H9 (cell line): ENCODE measurements around the gene FAT1. TPM values are rescaled to one million over a fixed set of nuclear protein-coding genes. Genes with fewer than 3 reads are reported as not detected.

ENCODE experiments used
- DNase-seq: peaks from one replicate; pipeline ENCODE4 v3.0.0-alpha.2; 2017
- H2AFZ ChIP-seq: one replicate; pipeline ENCODE4 v1.6.1; 2013; ENCODE audit warnings: mild to moderate bottlenecking, low read length, control low read depth, moderate library complexity
- H2AK5ac ChIP-seq: 2 replicates; pipeline ENCODE4 v1.6.1; 2013; ENCODE audit warnings: low read length, control low read depth, mixed read lengths; ENCODE audit not compliant: insufficient read length
- H2BK120ac ChIP-seq: one replicate; pipeline ENCODE4 v1.6.1; 2013; ENCODE audit warnings: low read depth, mild to moderate bottlenecking, low read length, control low read depth, inconsistent platforms; ENCODE audit not compliant: poor library complexity, severe bottlenecking
- H2BK12ac ChIP-seq: 2 replicates; pipeline ENCODE4 v1.6.1; 2013; ENCODE audit warnings: low read length, control low read depth, mixed read lengths, low read depth; ENCODE audit not compliant: insufficient read length
- H2BK15ac ChIP-seq: 2 replicates; pipeline ENCODE4 v1.6.1; 2013; ENCODE audit warnings: low read depth, low read length, control low read depth
- H2BK20ac ChIP-seq: one replicate; pipeline ENCODE4 v1.6.1; 2013; ENCODE audit warnings: low read depth, mild to moderate bottlenecking, low read length, control low read depth, inconsistent platforms; ENCODE audit not compliant: poor library complexity, severe bottlenecking
- H2BK5ac ChIP-seq: 2 replicates; pipeline ENCODE4 v1.6.1; 2013; ENCODE audit warnings: low read length, control low read depth, mixed read lengths; ENCODE audit not compliant: insufficient read length
- H3K14ac ChIP-seq: 2 replicates; pipeline ENCODE4 v1.6.1; 2013; ENCODE audit warnings: low read length, control low read depth; ENCODE audit not compliant: insufficient read depth
- H3K18ac ChIP-seq: 2 replicates; pipeline ENCODE4 v1.6.1; 2013; ENCODE audit warnings: low read depth, mild to moderate bottlenecking, mixed read lengths, low read length, control low read depth; ENCODE audit not compliant: insufficient read length
- H3K23ac ChIP-seq: 2 replicates; pipeline ENCODE4 v1.6.1; 2013; ENCODE audit warnings: low read length, control low read depth, mixed read lengths, low read depth; ENCODE audit not compliant: insufficient read length
- H3K23me2 ChIP-seq: 2 replicates; pipeline ENCODE4 v1.6.1; 2013; ENCODE audit warnings: low read depth, mild to moderate bottlenecking, mixed read lengths, low read length, control low read depth; ENCODE audit not compliant: insufficient read length, poor library complexity, severe bottlenecking
- H3K27ac ChIP-seq: 2 replicates; pipeline ENCODE4 v1.5.1; 2013; ENCODE audit warnings: low read length, control low read depth, mixed read lengths, low read depth; ENCODE audit not compliant: insufficient read length
- H3K27me3 ChIP-seq: 2 replicates; pipeline ENCODE4 v1.6.1; 2013; ENCODE audit warnings: low read length, control low read depth, inconsistent platforms; ENCODE audit not compliant: insufficient read depth
- H3K4ac ChIP-seq: 2 replicates; pipeline ENCODE4 v1.6.1; 2013; ENCODE audit warnings: low read depth, mild to moderate bottlenecking, control low read depth, inconsistent platforms, low read length, moderate library complexity
- H3K4me1 ChIP-seq: 2 replicates; pipeline ENCODE4 v1.6.1; 2013; ENCODE audit warnings: low read length, control low read depth, inconsistent platforms; ENCODE audit not compliant: insufficient read depth
- H3K4me2 ChIP-seq: 2 replicates; pipeline ENCODE4 v1.6.1; 2013; ENCODE audit warnings: low read length, control low read depth, mixed read lengths; ENCODE audit not compliant: insufficient read length, insufficient read depth
- H3K56ac ChIP-seq: 2 replicates; pipeline ENCODE4 v1.6.1; 2013; ENCODE audit warnings: low read depth, mild to moderate bottlenecking, mixed read lengths, low read length, control low read depth; ENCODE audit not compliant: insufficient read length
- H3K79me1 ChIP-seq: 2 replicates; pipeline ENCODE4 v1.6.1; 2013; ENCODE audit warnings: low read depth, mild to moderate bottlenecking, moderate library complexity, low read length, control low read depth, inconsistent platforms; ENCODE audit not compliant: insufficient read depth, poor library complexity, severe bottlenecking
- H3K79me2 ChIP-seq: 2 replicates; pipeline ENCODE4 v1.6.1; 2013; ENCODE audit warnings: low read length, control low read depth, inconsistent platforms; ENCODE audit not compliant: insufficient read depth
- H3K9ac ChIP-seq: 2 replicates; pipeline ENCODE4 v1.6.1; 2013; ENCODE audit warnings: low read length, control low read depth, mixed read lengths; ENCODE audit not compliant: insufficient read length; ENCODE audit errors: extremely low read depth
- H3K9me3 ChIP-seq: one replicate; pipeline ENCODE4 v1.6.1; 2013; ENCODE audit warnings: low read depth, low read length, inconsistent platforms; ENCODE audit not compliant: control insufficient read depth
- H3T11ph ChIP-seq: one replicate; pipeline ENCODE4 v1.6.1; 2013; ENCODE audit warnings: mild to moderate bottlenecking, low read length, control low read depth, inconsistent platforms
- H4K20me1 ChIP-seq: one replicate; pipeline ENCODE4 v1.6.1; 2013; ENCODE audit not compliant: control insufficient read depth, insufficient read length, insufficient read depth
- H4K5ac ChIP-seq: 2 replicates; pipeline ENCODE4 v1.6.1; 2013; ENCODE audit warnings: low read depth, mild to moderate bottlenecking, mixed read lengths, low read length, control low read depth; ENCODE audit not compliant: insufficient read length
- H4K8ac ChIP-seq: replicated peaks from 2 replicates; pipeline ENCODE4 v1.6.1; 2013; ENCODE audit warnings: low read length, control low read depth, mixed read lengths, low read depth; ENCODE audit not compliant: insufficient read length
- H4K91ac ChIP-seq: 2 replicates; pipeline ENCODE4 v1.6.1; 2013; ENCODE audit warnings: low read depth, mild to moderate bottlenecking, moderate library complexity, mixed read lengths, low read length, control low read depth; ENCODE audit not compliant: insufficient read length
- H3K27ac Mint-ChIP-seq, 3 experiments: 2 replicates in 2 of 3; 3 replicates in 1 of 3; pipeline ENCODE4 v1.8.0; 2020 to 2021; ENCODE audit warnings: mixed read lengths in 3 of 3, mild to moderate bottlenecking in 1 of 3, moderate library complexity in 1 of 3
- H3K27me3 Mint-ChIP-seq: 2 replicates; pipeline ENCODE4 v1.8.0; 2021; ENCODE audit warnings: low read depth, mild to moderate bottlenecking, moderate library complexity, mixed read lengths
- H3K36me3 Mint-ChIP-seq, 3 experiments: 2 replicates in 2 of 3; 3 replicates in 1 of 3; pipeline ENCODE4 v1.8.0; 2020 to 2021; ENCODE audit warnings: low read depth in 3 of 3, mixed read lengths in 3 of 3; ENCODE audit not compliant: insufficient read depth in 1 of 3
- H3K4me1 Mint-ChIP-seq, 2 experiments: 2 replicates each; pipeline ENCODE4 v1.8.0; 2020; ENCODE audit warnings: mixed read lengths in 2 of 2
- H3K4me3 Mint-ChIP-seq, 2 experiments: 2 replicates in 1 of 2; 3 replicates in 1 of 2; pipeline ENCODE4 v1.8.0; 2020 to 2021; ENCODE audit warnings: mild to moderate bottlenecking in 2 of 2, mixed read lengths in 2 of 2, moderate library complexity in 1 of 2
- H3K9me3 Mint-ChIP-seq, 2 experiments: 2 replicates in 1 of 2; 3 replicates in 1 of 2; pipeline ENCODE4 v1.8.0; 2020; ENCODE audit warnings: mild to moderate bottlenecking in 2 of 2, mixed read lengths in 2 of 2, moderate library complexity in 1 of 2
- CTCF ChIP-seq: fragments of 200-600 bp; sonication (generic); conservative IDR thresholded peaks from 3 replicates; pipeline ENCODE4 v1.8.0; 2021; ENCODE audit warnings: antibody characterized with exemption, mild to moderate bottlenecking
- WGBS: extraction: QIAGEN DNeasy Blood & Tissue Kit; methylation state at CpG from one replicate; pipeline ENCODE4 v1.1.7; 2013; ENCODE audit warnings: missing lambda C conversion rate, low lambda C conversion rate, mixed read lengths; ENCODE audit not compliant: insufficient read length; ENCODE audit errors: extremely low coverage; 5-methylcytosine and 5-hydroxymethylcytosine counted together
- total RNA-seq: library from RNA; stranded (reverse); gene quantifications from 2 replicates; pipeline ENCODE4 v1.2.1, GENCODE V29; 2021

The FAT1 gene
- total RNA-seq, 1 experiment from 2014 or later, result 173 TPM

- no peaks in the 10 kb centered on the region for H3K27me3 ChIP-seq
- H3K27ac ChIP-seq, result no peak overlapping the region
- H3K9ac ChIP-seq, result no peak overlapping the region
- no peaks in the 10 kb centered on the region for H4K20me1 ChIP-seq
- no peak overlapping the region for H3K4me3 Mint-ChIP-seq
- H3K23ac ChIP-seq, result no peak overlapping the region
- H3K14ac ChIP-seq, result no peak overlapping the region
- no peak overlapping the region for H2BK12ac ChIP-seq
- H3K4ac ChIP-seq, result no peak overlapping the region
- H3K23me2 ChIP-seq, result no peaks in the 10 kb centered on the region
- H4K8ac ChIP-seq, result no peak overlapping the region
- no peak overlapping the region for H2AK5ac ChIP-seq
- H2AFZ ChIP-seq, result no peak overlapping the region
- H3K27ac Mint-ChIP-seq, result peak overlapping the region in 2 of 3 experiments; percentile 90 to 95; a peak in 4 of 7 replicates
- H2BK20ac ChIP-seq, result no peak overlapping the region
- no peak overlapping the region for H4K91ac ChIP-seq
- no peak overlapping the region for H3T11ph ChIP-seq
- no peak overlapping the region for H2BK5ac ChIP-seq
- H3K18ac ChIP-seq, result no peak overlapping the region
- TF ChIP-seq CTCF, result no peak
- H3K79me2 ChIP-seq, result peaks cover 27% of the 10 kb centered on the region; the same call in 1 of the 2 replicates
- no peak overlapping the region for H3K4me2 ChIP-seq
- no peaks in the 10 kb centered on the region; a peak in 2 of 5 replicates for H3K9me3 Mint-ChIP-seq
- no CpG with 5 or more reads among the region's 16 CpGs for WGBS
- H3K36me3 Mint-ChIP-seq, result peaks cover 24 to 66% (median 54%) of the 10 kb centered on the region in 3 experiments
- H3K4me1 ChIP-seq, result peaks cover 9% of the 10 kb centered on the region
- H2BK120ac ChIP-seq, result no peak overlapping the region
- no peaks in the 10 kb centered on the region for H3K27me3 Mint-ChIP-seq
- H2BK15ac ChIP-seq, result no peak overlapping the region
- no peak for DNase-seq
- no peak overlapping the region for H3K56ac ChIP-seq
- H3K79me1 ChIP-seq, result peaks cover 5% of the 10 kb centered on the region
- no peak overlapping the region for H4K5ac ChIP-seq
- peaks cover 59 to 67% of the 10 kb centered on the region in 2 experiments for H3K4me1 Mint-ChIP-seq
- H3K9me3 ChIP-seq, result no peaks in the 10 kb centered on the region
Measured at GRCh38 chr4:186700746-186701145, 22.9 kb downstream of the FAT1 start.
